Stimulated activated CD8-positive, alpha-beta memory T cell treated with anti-CD3 and anti-CD28 coated beads, Interleukin-7, amount 100 ng/mL, for 24 hours (primary cell): Measurements from ENCODE around the gene CEBPB.

Experiments used
- DNase-seq: peaks from one replicate; pipeline ENCODE4 v3.0.0-alpha.2; 2020; ENCODE audit warnings: low read depth

CEBPB gene

GRCh38 chr20:50214226-50215024 lies 23.8 kb downstream of the CEBPB start:
- DNase-seq: no peak

DNA sequence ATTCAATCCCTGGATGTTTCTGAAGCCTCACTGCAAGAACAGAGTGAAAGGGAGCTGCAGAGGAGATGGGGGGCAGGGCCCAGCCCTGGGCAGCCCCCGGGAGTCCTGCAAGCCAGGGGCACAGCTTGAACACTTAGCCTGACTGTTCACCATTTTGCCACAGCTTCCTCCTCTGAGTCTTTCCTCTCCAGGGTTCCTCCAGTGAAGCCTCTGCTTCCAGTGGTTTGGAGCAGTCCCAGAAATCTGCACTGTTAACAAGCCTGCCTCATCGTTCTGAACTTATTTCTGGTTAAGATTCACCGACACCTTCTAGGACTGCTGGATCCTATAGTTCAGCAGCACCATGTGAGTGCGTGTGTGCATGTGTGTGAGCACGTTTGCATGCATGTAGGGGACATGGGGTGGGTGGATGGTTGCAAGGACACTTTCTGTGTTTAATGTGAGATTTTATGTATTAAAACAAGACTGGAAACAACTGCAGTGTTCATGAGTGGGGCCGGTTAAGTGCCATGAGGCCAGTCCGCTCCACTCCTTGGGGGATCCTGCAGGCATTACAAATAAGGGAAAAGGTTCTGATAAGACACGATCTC lies 24.6 kb downstream of the CEBPB start:
- DNase-seq: no peak

DNA sequence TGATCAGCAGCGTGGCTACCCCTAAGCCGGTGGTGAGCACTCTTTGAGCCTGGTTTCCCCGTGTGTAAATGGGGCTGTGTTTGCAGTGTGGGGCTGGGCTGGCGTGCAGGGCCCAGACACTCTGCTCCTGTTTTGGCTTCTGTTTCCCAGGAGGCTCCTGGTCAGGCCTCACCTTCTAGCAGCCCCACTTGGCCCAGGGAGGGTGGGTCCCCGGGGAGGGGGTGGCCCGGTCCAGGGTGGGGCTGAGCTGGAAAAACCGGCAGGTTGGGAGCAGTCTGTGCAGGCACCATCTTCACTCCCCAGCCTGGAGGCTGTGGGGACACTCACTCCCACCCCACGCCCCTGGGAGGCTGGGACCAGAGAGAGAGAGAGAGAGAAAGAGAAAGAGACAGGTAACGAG lies 25.3 kb downstream of the CEBPB start:
- DNase-seq: no peak

DNA sequence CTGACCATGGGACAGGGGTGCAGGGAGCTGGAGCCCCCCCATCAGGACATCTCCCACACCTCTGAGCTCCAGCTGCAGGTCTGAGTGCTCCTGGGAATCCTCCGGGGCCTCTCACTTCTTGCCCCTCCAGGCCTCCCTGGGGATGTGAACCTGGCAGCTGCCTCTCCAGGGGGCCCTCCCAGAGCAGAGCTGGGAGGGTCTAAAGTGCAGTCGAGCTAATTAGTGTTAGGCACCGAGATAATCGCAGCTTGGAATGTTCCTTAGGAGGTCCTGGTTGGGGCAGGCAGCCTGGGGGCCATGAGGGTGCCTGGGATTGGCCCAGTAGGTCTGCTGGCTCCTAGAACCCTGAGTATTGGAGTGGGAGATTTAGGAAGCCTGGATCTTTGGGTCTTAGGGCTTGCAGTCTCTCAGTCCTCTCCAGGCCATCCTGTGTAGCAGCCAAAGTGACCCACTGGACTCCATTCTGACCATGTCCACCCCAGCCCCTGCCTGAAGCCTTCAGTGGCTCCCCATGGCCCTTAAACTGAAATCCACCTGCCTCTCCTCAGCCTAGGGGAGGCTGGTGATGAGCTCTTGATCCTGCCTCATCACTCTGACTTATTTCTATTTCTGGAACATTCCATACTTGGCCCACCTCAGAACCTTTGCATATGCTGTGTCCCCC lies 26.0 kb downstream of the CEBPB start:
- no peak for DNase-seq

DNA sequence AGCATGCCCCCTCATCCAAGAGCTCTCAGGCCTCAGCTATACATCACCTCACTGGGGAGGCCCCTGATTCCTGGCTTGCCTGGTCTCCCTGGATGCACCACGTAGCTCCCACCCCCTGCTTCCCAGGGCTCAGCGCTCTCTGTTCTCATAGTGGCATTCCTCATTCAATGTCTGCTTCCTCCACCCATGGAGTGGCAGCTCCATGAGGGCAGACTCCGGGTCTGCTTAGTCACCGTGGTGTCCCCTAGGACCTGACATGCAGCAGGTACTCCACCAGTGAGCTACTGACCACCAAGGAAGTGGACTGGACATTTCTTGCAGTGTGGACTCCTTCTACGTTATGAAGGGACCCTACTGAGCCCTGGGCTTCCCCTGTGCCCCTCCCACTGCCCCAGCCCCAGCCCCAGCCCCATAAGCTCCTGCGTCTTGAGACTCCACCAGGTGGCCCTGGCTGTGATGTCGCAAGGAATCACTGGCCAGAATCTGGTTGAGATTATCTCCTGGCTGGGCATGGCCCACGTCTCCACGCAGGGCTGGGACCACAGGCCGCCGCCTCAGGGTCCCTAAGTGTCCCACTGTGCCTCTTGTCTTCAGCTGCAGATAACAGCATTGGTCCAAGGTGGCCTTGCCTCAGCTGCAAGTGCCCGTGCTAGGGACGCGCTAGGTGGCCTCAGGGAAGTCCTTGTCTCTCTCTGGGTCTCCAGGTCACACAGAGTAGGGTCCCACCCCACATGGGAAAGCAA lies 26.7 kb downstream of the CEBPB start:
- no peak for DNase-seq

DNA sequence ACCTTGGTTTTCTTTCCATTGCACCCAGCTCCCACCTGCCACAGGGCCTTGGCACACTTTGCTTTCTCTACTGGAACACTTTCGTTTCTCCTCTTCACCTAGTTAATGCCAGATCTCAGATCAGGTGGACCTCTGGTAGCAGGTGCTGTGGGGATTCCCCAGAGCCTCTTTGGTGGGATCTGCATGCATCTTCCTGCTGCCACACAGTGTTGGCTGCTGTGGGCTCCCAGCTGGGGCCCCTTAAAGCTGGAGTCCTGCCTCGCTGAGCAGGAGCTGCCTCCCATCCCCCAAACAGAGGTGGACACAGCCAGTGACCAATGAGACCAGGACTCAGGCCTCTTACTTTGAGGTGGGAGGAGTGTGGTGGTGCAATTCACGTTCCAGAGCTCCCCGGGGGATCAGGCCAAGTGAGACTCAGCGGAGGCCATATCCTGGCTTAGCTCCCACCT lies 28.4 kb downstream of the CEBPB start:
- DNase-seq: no peak

- DNase-seq: no peak
Observed at GRCh38 chr20:50219600-50219999, 29.0 kb downstream of the CEBPB start.

DNA sequence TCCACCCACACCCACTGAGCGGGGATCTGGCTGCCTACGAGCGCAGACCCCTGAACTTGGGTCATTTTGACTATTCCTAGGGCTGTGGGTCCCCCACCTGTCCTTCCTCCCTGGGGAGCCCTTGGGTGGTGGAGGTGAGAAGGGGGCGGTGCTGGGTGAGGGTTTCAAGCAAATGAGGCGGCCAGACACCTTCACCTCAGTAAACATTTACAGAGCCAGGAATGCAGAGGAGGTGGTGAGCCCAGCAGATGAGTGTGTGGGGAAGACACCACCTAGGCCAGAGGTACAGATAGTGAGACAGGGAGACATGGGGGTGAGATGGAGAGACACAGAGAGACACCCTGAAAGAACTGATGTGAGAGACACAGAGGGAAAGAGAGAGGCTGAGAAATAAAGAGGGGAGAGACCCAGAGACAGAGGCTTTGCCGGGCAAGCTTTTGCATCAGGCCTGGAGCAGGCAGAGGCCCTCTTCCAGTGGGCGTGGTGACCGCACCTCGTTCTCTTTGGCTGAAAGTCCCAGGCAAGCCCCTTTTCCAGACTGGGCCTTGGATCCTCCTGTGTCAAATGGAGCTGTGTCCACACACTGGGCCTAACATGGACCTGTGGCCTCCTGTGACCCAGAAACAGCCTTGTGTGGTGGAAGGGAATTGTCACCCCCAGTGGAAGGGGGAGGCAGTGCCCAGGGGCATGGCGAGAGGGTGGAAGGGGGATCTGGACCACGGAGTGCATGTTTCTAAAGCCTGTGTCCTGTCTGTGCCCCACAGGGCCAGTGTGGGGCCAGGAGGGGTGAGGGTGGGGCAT lies 29.7 kb downstream of the CEBPB start:
- DNase-seq: no peak

DNA sequence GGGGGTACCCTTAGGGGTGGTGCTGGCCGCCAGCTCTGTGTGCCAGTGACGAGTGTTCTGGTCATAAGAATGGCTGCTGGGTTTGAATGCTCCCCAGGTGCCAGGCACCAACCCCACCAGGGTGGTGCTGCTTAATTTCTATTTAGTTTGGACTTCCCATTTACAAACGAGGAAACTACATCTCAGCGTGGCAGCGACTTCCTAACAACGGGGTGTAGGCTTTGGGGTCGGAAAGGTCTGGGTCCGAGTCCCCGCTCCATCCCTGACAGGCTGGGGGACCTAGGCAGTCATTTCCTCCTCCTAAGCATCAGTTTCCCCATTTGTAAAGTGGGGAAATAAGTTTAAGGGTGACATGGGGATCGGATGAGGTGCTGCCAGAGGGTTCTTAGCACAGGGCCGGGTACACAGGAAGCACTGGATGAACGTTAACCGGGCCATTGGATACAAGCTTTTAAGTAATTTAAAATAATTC lies 30.3 kb downstream of the CEBPB start:
- DNase-seq: no peak

- DNase-seq: no peak
Observed at GRCh38 chr20:50221501-50222308, 31.1 kb downstream of the CEBPB start.

DNA sequence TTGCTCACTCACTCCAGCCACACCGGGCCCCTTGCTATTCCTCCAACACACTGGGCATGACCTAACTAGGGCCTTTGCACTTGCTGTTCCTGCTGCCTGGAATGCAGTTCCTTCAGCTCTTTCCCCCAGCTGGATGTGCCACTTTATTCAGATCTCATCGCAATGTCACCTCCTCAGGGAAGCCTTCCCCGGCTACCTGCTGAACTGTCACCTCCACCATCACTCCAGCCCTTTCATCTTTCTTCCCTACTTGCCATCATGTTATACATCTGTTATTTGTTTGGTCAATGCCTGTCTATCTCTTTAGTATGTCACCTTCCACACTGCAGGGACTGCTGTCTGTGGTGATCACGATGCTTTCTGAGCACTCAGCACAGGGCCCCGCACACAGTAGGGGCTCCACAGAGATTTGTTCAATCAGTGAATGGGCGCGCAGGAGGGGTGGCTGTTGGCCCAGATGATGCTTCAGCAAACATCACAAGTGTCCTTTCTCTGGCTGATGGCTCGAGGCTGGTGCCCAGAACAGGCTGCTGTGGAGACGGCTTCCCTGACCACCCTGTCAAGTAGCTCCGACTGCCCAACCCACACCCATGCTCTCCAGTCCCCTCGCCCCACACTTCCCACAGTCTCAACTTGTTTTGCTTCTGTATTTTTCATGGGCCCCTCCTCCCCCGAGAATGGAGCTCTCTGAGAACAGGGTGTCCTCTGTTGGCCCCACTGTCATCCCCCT lies 31.8 kb downstream of the CEBPB start:
- DNase-seq: no peak

DNA sequence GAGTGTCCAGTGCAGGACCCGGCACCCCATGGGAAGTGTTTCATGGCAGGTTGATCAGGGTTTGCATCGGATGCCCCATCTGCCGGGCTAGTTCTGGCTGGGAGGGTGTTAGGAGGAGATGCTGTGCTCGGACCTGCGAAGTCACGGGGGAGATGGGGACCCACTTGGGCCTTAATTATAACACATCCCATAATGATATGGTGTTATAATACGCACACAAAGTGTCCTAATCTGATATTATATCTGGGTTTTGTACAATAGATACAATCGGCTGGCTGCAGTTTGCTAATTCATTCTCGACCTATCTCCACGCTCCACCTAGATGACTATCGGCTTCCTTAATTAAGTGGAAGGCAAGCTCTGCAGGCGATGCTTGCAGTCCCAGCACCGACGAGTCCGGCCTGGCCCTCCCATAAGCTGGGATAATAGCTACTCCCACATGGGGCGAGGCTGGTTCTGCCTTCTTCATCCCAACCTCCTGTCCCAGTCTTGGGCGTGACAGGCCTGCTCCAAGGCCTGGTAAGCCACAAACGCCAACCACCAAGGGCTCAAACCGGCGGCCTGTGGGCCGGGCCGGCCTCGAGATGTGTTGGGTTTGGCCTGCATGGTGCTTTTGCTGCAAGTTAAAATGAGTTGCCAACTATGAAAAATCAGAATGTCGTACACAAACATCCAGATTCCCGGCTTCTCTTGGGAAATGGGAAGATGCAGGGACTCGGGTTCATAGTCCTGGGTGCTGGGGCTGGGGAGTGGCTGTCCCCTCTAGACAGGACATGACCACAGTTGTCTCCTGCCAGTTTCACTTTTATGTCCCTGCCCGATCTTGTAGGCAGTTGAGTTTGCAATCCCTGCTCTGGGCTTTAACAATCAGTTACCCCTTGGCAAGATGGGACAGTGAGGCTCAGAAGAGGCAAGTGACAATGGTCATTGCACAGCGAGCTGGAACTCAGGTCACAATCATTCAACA lies 32.7 kb downstream of the CEBPB start:
- DNase-seq: no peak

- no peak for DNase-seq
Observed at GRCh38 chr20:50224052-50224451, 33.4 kb downstream of the CEBPB start.

GRCh38 chr20:50224531-50225255 lies 34.1 kb downstream of the CEBPB start:
- DNase-seq: no peak

- DNase-seq: no peak
Observed at GRCh38 chr20:50226093-50226974, 35.7 kb downstream of the CEBPB start.

- no peak for DNase-seq
Observed at GRCh38 chr20:50227506-50227905, 36.9 kb downstream of the CEBPB start.

GRCh38 chr20:50229156-50229607 lies 38.6 kb downstream of the CEBPB start:
- no peak for DNase-seq
